Measurements from ENCODE around the gene UBE2J2.

DNA sequence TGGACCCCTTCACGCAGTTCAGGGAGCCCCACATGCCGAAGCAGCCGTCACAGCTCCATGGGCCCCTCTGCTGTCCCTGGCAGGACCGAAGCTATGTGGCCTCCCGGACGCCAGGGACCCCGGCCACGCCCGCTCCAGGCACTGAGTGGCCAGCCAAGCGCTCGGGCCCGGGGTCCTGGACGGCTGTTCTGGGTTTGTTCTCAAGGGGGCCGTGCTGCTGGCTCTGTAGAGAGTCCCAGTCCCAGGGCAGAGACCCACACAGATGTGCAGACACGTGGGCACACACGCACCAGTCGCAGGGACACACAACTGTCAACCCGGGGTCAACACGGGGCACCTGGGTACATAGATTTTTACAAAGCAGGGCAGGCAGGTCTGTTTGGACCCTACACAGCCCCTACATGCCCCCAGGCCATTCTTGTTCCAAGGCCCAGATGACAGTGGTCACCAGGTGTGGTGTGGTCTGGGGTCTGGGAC lies 34.9 kb downstream of the UBE2J2 start:
- no peak for TF ChIP-seq POLR2AphosphoS5 (IDR thresholded peaks at IDR 0.05; ENCODE audit: low read depth, low read length)
- TF ChIP-seq POLR2A (IDR thresholded peaks at IDR 0.05; ENCODE audit: low read depth, low read length), result no peak
